HEK293 (cell line): ENCODE measurements around the gene PRSS53.

ENCODE experiments used
- CTCF ChIA-PET: fragments of 350-600 bp; formaldehyde crosslinking; extraction: SDS; loops from one replicate; lab custom pipeline; 2021; ENCODE audit warnings: antibody characterized with exemption; lab: Yijun Ruan, JAX
- POLR2A ChIA-PET: fragments of 300-600 bp; formaldehyde crosslinking; extraction: SDS; loops from one replicate; lab custom pipeline; 2020; ENCODE audit warnings: antibody characterized with exemption, inconsistent platforms; lab: Yijun Ruan, JAX
- H3K27ac ChIP-seq: fragments of 200-500 bp; sonication (Bioruptor generic); 2 replicates; pipeline ENCODE4 v1.5.1; 2014; ENCODE audit warnings: low read depth, low read length, control low read depth, inconsistent platforms; ENCODE audit errors: extremely low read depth
- H3K36me3 ChIP-seq, 2 experiments: fragments of 200-500 bp in 1 of 2; sonication (Bioruptor generic) in 1 of 2; 1 replicate in 1 of 2; 2 replicates in 1 of 2; pipeline ENCODE4 v1.5.1; 2014 to 2017; ENCODE audit warnings: inconsistent platforms in 2 of 2, low read length in 2 of 2; ENCODE audit not compliant: control insufficient read depth in 2 of 2, insufficient read depth in 1 of 2
- H3K4me1 ChIP-seq: fragments of 200-500 bp; sonication (Bioruptor generic); 2 replicates; pipeline ENCODE4 v1.5.1; 2014; ENCODE audit warnings: mild to moderate bottlenecking, low read length, inconsistent platforms; ENCODE audit not compliant: control insufficient read depth, insufficient read depth
- H3K4me3 ChIP-seq: 2 replicates; pipeline ENCODE4 v1.5.1; 2011; ENCODE audit warnings: low read depth, mild to moderate bottlenecking, control low read depth, low read length, moderate library complexity
- H3K9me3 ChIP-seq: fragments of 200-500 bp; sonication (Bioruptor generic); 2 replicates; pipeline ENCODE4 v1.5.1; 2014; ENCODE audit warnings: low read depth, low read length, inconsistent platforms; ENCODE audit not compliant: control insufficient read depth, insufficient read depth
- YY2 ChIP-seq: fragments of 450-650 bp; formaldehyde crosslinking; IDR thresholded peaks from 2 replicates; pipeline ENCODE4 v1.5.1; 2016; ENCODE audit warnings: missing biosample characterization, missing genetic modification characterization
- ZBTB17 ChIP-seq: fragments of 450-650 bp; formaldehyde crosslinking; IDR thresholded peaks from 2 replicates; pipeline ENCODE4 v1.5.1; 2016; ENCODE audit warnings: missing biosample characterization, missing genetic modification characterization
- ZNF155 ChIP-seq: fragments of 450-650 bp; formaldehyde crosslinking; IDR thresholded peaks from 2 replicates; pipeline ENCODE4 v1.5.1; 2016; ENCODE audit warnings: missing biosample characterization, missing genetic modification characterization
- ZNF211 ChIP-seq: fragments of 450-650 bp; formaldehyde crosslinking; IDR thresholded peaks from 2 replicates; pipeline ENCODE4 v1.5.1; 2016; ENCODE audit warnings: low read depth, missing biosample characterization, missing genetic modification characterization
- ZNF248 ChIP-seq: fragments of 450-650 bp; formaldehyde crosslinking; IDR thresholded peaks from 2 replicates; pipeline ENCODE4 v1.5.1; 2017; ENCODE audit warnings: missing biosample characterization, missing genetic modification characterization
- ZNF394 ChIP-seq: fragments of 450-650 bp; formaldehyde crosslinking; IDR thresholded peaks from 2 replicates; pipeline ENCODE4 v1.5.1; 2016; ENCODE audit warnings: missing biosample characterization, missing genetic modification characterization, mild to moderate bottlenecking, moderate library complexity, borderline replicate concordance
- ZNF426 ChIP-seq: fragments of 450-650 bp; formaldehyde crosslinking; IDR thresholded peaks from 2 replicates; pipeline ENCODE4 v1.5.1; 2017; ENCODE audit warnings: missing biosample characterization, missing genetic modification characterization, mild to moderate bottlenecking, inconsistent platforms, moderate library complexity
- ZNF600 ChIP-seq: fragments of 450-650 bp; formaldehyde crosslinking; IDR thresholded peaks from 2 replicates; pipeline ENCODE4 v1.5.1; 2016; ENCODE audit warnings: missing biosample characterization, missing genetic modification characterization
- ZNF791 ChIP-seq: fragments of 450-650 bp; formaldehyde crosslinking; IDR thresholded peaks from 2 replicates; pipeline ENCODE4 v1.5.1; 2016; ENCODE audit warnings: missing biosample characterization, missing genetic modification characterization
- ZSCAN23 ChIP-seq: fragments of 450-650 bp; formaldehyde crosslinking; IDR thresholded peaks from 2 replicates; pipeline ENCODE4 v1.5.1; 2016; ENCODE audit warnings: missing biosample characterization, missing genetic modification characterization
- TF ChIP-seq, protein P1 (sequence below): fragments of 450-650 bp; formaldehyde crosslinking; IDR thresholded peaks from 2 replicates; pipeline ENCODE4 v1.5.1; 2016; ENCODE audit warnings: missing biosample characterization, missing genetic modification characterization
- TF ChIP-seq, protein P2 (sequence below): fragments of 450-650 bp; formaldehyde crosslinking; IDR thresholded peaks from 2 replicates; pipeline ENCODE4 v1.5.1; 2016; ENCODE audit warnings: missing biosample characterization, missing genetic modification characterization
- TF ChIP-seq, protein P3 (sequence below): fragments of 450-650 bp; formaldehyde crosslinking; IDR thresholded peaks from 2 replicates; pipeline ENCODE4 v1.5.1; 2016; ENCODE audit warnings: missing biosample characterization, missing genetic modification characterization

PRSS53 gene

GRCh38 chr16:31043898-31044481 lies 44.8 kb downstream of the PRSS53 start:
- ChIA-PET CTCF (no interaction called here), POLR2A (interaction anchor here (0.8 kb wide), 1 partner anchor 163 kb away, joined by 3 read pairs; no protein-coding TSS in a partner anchor)
- H3K27ac ChIP-seq: no peak overlapping the region
- H3K36me3 ChIP-seq: peaks cover 0 to 32% of the 10 kb centered on the region in 2 experiments; a peak in 2 of 3 replicates
- TF ChIP-seq ZNF211 (no peak), ZNF426 (tag by site-specific recombination) (no peak), ZNF394 (tag by site-specific recombination) (no peak)
- TF ChIP-seq, protein P1, sequence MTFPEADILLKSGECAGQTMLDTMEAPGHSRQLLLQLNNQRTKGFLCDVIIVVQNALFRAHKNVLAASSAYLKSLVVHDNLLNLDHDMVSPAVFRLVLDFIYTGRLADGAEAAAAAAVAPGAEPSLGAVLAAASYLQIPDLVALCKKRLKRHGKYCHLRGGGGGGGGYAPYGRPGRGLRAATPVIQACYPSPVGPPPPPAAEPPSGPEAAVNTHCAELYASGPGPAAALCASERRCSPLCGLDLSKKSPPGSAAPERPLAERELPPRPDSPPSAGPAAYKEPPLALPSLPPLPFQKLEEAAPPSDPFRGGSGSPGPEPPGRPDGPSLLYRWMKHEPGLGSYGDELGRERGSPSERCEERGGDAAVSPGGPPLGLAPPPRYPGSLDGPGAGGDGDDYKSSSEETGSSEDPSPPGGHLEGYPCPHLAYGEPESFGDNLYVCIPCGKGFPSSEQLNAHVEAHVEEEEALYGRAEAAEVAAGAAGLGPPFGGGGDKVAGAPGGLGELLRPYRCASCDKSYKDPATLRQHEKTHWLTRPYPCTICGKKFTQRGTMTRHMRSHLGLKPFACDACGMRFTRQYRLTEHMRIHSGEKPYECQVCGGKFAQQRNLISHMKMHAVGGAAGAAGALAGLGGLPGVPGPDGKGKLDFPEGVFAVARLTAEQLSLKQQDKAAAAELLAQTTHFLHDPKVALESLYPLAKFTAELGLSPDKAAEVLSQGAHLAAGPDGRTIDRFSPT (tag by site-specific recombination): no peak
- TF ChIP-seq, protein P2, sequence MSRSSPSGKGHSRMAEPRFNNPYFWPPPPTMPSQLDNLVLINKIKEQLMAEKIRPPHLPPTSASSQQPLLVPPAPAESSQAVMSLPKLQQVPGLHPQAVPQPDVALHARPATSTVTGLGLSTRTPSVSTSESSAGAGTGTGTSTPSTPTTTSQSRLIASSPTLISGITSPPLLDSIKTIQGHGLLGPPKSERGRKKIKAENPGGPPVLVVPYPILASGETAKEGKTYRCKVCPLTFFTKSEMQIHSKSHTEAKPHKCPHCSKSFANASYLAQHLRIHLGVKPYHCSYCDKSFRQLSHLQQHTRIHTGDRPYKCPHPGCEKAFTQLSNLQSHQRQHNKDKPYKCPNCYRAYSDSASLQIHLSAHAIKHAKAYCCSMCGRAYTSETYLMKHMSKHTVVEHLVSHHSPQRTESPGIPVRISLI: peak; percentile 66; the same call in 1 of the 2 replicates
- H3K4me3 ChIP-seq: no peak overlapping the region
- H3K9me3 ChIP-seq: no peaks in the 10 kb centered on the region
- H3K4me1 ChIP-seq: no peaks in the 10 kb centered on the region

- ChIA-PET POLR2A (interaction anchor here (0.8 kb wide), 1 partner anchor 164 kb away, joined by 3 read pairs; no protein-coding TSS in a partner anchor), CTCF (interaction anchor here (1.4 kb wide), 1 partner anchor 52 kb away, joined by 8 read pairs; no protein-coding TSS in a partner anchor)
Observed at GRCh38 chr16:31043352-31043751, 45.4 kb downstream of the PRSS53 start.

GRCh38 chr16:31042866-31043265 lies 45.9 kb downstream of the PRSS53 start:
- no peak overlapping the region for H3K27ac ChIP-seq
- H3K36me3 ChIP-seq: peaks cover 0 to 43% of the 10 kb centered on the region in 2 experiments; a peak in 2 of 3 replicates
- TF ChIP-seq, protein P3, sequence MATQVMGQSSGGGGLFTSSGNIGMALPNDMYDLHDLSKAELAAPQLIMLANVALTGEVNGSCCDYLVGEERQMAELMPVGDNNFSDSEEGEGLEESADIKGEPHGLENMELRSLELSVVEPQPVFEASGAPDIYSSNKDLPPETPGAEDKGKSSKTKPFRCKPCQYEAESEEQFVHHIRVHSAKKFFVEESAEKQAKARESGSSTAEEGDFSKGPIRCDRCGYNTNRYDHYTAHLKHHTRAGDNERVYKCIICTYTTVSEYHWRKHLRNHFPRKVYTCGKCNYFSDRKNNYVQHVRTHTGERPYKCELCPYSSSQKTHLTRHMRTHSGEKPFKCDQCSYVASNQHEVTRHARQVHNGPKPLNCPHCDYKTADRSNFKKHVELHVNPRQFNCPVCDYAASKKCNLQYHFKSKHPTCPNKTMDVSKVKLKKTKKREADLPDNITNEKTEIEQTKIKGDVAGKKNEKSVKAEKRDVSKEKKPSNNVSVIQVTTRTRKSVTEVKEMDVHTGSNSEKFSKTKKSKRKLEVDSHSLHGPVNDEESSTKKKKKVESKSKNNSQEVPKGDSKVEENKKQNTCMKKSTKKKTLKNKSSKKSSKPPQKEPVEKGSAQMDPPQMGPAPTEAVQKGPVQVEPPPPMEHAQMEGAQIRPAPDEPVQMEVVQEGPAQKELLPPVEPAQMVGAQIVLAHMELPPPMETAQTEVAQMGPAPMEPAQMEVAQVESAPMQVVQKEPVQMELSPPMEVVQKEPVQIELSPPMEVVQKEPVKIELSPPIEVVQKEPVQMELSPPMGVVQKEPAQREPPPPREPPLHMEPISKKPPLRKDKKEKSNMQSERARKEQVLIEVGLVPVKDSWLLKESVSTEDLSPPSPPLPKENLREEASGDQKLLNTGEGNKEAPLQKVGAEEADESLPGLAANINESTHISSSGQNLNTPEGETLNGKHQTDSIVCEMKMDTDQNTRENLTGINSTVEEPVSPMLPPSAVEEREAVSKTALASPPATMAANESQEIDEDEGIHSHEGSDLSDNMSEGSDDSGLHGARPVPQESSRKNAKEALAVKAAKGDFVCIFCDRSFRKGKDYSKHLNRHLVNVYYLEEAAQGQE (tag by site-specific recombination): peak; percentile 88
- no peak for TF ChIP-seq YY2 (tag by site-specific recombination)
- no peaks in the 10 kb centered on the region for H3K4me1 ChIP-seq
- ChIA-PET POLR2A (interaction anchor here (1.5 kb wide), 1 partner anchor 31 kb away, joined by 4 read pairs; the partner anchor contains the start of genes ZNF646 and ZNF668), CTCF (interaction anchor here (0.6 to 2.1 kb wide), 4 partner anchors 53 to 1195 kb away, joined by 3 to 8 read pairs (median 4); partner anchors contain the start of gene HSD3B7)
- no peaks in the 10 kb centered on the region for H3K9me3 ChIP-seq
- no peak overlapping the region for H3K4me3 ChIP-seq

More at GRCh38 chr16:31043352-31043751, 45.4 kb downstream of the PRSS53 start:
- Histone ChIP-seq H3K27ac (no peak overlapping the region), H3K36me3 (peaks cover 0 to 38% of the 10 kb centered on the region in 2 experiments; a peak in 2 of 3 replicates), H3K4me1 (no peaks in the 10 kb centered on the region), H3K9me3 (no peaks in the 10 kb centered on the region), H3K4me3 (no peak overlapping the region)
- TF ChIP-seq ZSCAN23 (tag by site-specific recombination): no peak
- TF ChIP-seq ZNF155 (tag by site-specific recombination): no peak
- TF ChIP-seq ZNF791: no peak
- TF ChIP-seq ZNF248 (tag by site-specific recombination): no peak
- 0 out of 2 replicates have a peak, but pooled peaks have one; percentile 43 for TF ChIP-seq ZBTB17 (tag by site-specific recombination)
- peak; percentile 65; the same call in 1 of the 2 replicates for TF ChIP-seq ZNF600 (tag by site-specific recombination)
- no peak for TF ChIP-seq ZNF426 (tag by site-specific recombination)
